DOHH2 (cell line): ENCODE data around the gene OTOP1.
"Not testable (repeated sequence)": the region's sequence is repeated elsewhere in the genome, so short reads cannot be mapped to it uniquely, and the experiment has no call there.

ENCODE experiments used
- H3F3A ChIP-seq: fragments of 200-600 bp; sonication (generic), shearing (Covaris generic); 2 replicates; pipeline ENCODE4 v1.6.0; 2016; ENCODE audit warnings: antibody characterized with exemption, mild to moderate bottlenecking; ENCODE audit not compliant: control insufficient read depth, insufficient read depth
- H3K27ac ChIP-seq: fragments of 200-600 bp; sonication (generic); 2 replicates; pipeline ENCODE4 v1.5.1; 2014; ENCODE audit warnings: low read depth, mild to moderate bottlenecking, low read length, moderate library complexity
- H3K27me3 ChIP-seq: fragments of 200-600 bp; sonication (generic); 2 replicates; pipeline ENCODE4 v1.6.1; 2014; ENCODE audit warnings: mild to moderate bottlenecking, low read length, mixed read lengths; ENCODE audit not compliant: control insufficient read depth
- H3K36me3 ChIP-seq: fragments of 200-600 bp; sonication (generic); 2 replicates; pipeline ENCODE4 v1.6.1; 2014; ENCODE audit warnings: mild to moderate bottlenecking, low read length, moderate library complexity, mixed read lengths; ENCODE audit not compliant: control insufficient read depth
- H3K4me1 ChIP-seq: fragments of 200-600 bp; sonication (generic); 2 replicates; pipeline ENCODE4 v1.6.1; 2014; ENCODE audit warnings: mild to moderate bottlenecking, low read length, mixed read lengths; ENCODE audit not compliant: control insufficient read depth
- H3K4me2 ChIP-seq: fragments of 200-600 bp; sonication (generic); 2 replicates; pipeline ENCODE4 v1.6.0; 2014; ENCODE audit warnings: mild to moderate bottlenecking, low read length, moderate library complexity
- H3K4me3 ChIP-seq: fragments of 200-600 bp; sonication (generic); 2 replicates; pipeline ENCODE4 v1.5.1; 2014; ENCODE audit warnings: mild to moderate bottlenecking, low read length, mixed read lengths
- H3K79me2 ChIP-seq: fragments of 200-600 bp; sonication (generic); 2 replicates; pipeline ENCODE4 v1.6.1; 2014; ENCODE audit warnings: mild to moderate bottlenecking, low read length, mixed read lengths; ENCODE audit not compliant: control insufficient read depth
- H3K9me2 ChIP-seq: fragments of 200-600 bp; sonication (generic); replicated peaks from 2 replicates; pipeline ENCODE4 v1.6.1; 2014; ENCODE audit warnings: mild to moderate bottlenecking, low read length, mixed read lengths; ENCODE audit not compliant: control insufficient read depth
- H3K9me3 ChIP-seq: fragments of 200-600 bp; sonication (generic); 2 replicates; pipeline ENCODE4 v1.6.1; 2014; ENCODE audit warnings: antibody characterized with exemption, low read length, mixed read lengths; ENCODE audit not compliant: control insufficient read depth, insufficient read depth
- H4K20me1 ChIP-seq: fragments of 200-600 bp; sonication (generic); 2 replicates; pipeline ENCODE4 v1.6.0; 2014; ENCODE audit warnings: low read depth, mild to moderate bottlenecking, antibody characterized with exemption, low read length, moderate library complexity; ENCODE audit not compliant: control insufficient read depth, insufficient read depth
- CTCF ChIP-seq: fragments of 200-600 bp; sonication (generic); IDR thresholded peaks from one replicate; pipeline ENCODE4 v1.5.1; 2014; ENCODE audit warnings: antibody characterized with exemption, mild to moderate bottlenecking, low read depth, low read length; ENCODE audit not compliant: poor library complexity, severe bottlenecking
- EZH2phosphoT487 ChIP-seq: fragments of 200-600 bp; sonication (generic); IDR thresholded peaks from 2 replicates; pipeline ENCODE4 v1.6.1; 2017; ENCODE audit warnings: borderline replicate concordance, mild to moderate bottlenecking, antibody characterized with exemption, low read length, moderate library complexity, mixed read lengths

The OTOP1 gene

GRCh38 chr4:4200624-4201023 lies 26.1 kb downstream of the OTOP1 start:
- H3K4me3 ChIP-seq: no peak overlapping the region
- H3F3A ChIP-seq: no peaks in the 10 kb centered on the region
- no peaks in the 10 kb centered on the region for H3K9me3 ChIP-seq
- H3K9me2 ChIP-seq: no peaks in the 10 kb centered on the region
- H3K4me2 ChIP-seq: no peak overlapping the region
- no peaks in the 10 kb centered on the region for H4K20me1 ChIP-seq
- no peaks in the 10 kb centered on the region for H3K4me1 ChIP-seq
- H3K27ac ChIP-seq: no peak overlapping the region
- no peak for TF ChIP-seq CTCF
- TF ChIP-seq EZH2phosphoT487: no peak
- H3K27me3 ChIP-seq: peaks cover 9% of the 10 kb centered on the region; the same call in 1 of the 2 replicates
- no peaks in the 10 kb centered on the region for H3K36me3 ChIP-seq
- no peaks in the 10 kb centered on the region for H3K79me2 ChIP-seq

- Histone ChIP-seq H3K79me2 (no peaks in the 10 kb centered on the region), H4K20me1 (no peaks in the 10 kb centered on the region), H3K9me3 (no peaks in the 10 kb centered on the region), H3K27ac (no peak overlapping the region), H3K4me1 (no peaks in the 10 kb centered on the region), H3K27me3 (peaks cover 4% of the 10 kb centered on the region; the same call in 1 of the 2 replicates), H3K9me2 (no peaks in the 10 kb centered on the region), H3K4me3 (no peak overlapping the region), H3K4me2 (no peak overlapping the region), H3K36me3 (no peaks in the 10 kb centered on the region), H3F3A (no peaks in the 10 kb centered on the region)
- TF ChIP-seq EZH2phosphoT487: no peak
- no peak for TF ChIP-seq CTCF
Measured at GRCh38 chr4:4195354-4195753, 31.4 kb downstream of the OTOP1 start.

- not testable (repeated sequence) for H3F3A ChIP-seq, H3K27ac ChIP-seq
Measured at GRCh38 chr4:4188557-4188956, 38.2 kb downstream of the OTOP1 start.

GRCh38 chr4:4185528-4185927 lies 41.2 kb downstream of the OTOP1 start:
- Histone ChIP-seq H3K9me3 (no peaks in the 10 kb centered on the region), H3K4me1 (no peaks in the 10 kb centered on the region), H4K20me1 (no peaks in the 10 kb centered on the region), H3K27me3 (peaks cover 2% of the 10 kb centered on the region; the same call in 1 of the 2 replicates), H3F3A (no peaks in the 10 kb centered on the region), H3K4me3 (no peak overlapping the region), H3K36me3 (no peaks in the 10 kb centered on the region), H3K27ac (no peak overlapping the region), H3K4me2 (no peak overlapping the region), H3K79me2 (no peaks in the 10 kb centered on the region), H3K9me2 (no peaks in the 10 kb centered on the region)
- no peak for TF ChIP-seq CTCF
- TF ChIP-seq EZH2phosphoT487: no peak

More at GRCh38 chr4:4188557-4188956, 38.2 kb downstream of the OTOP1 start:
- not testable (repeated sequence) for H3K79me2 ChIP-seq, H3K4me3 ChIP-seq, H3K36me3 ChIP-seq, H3K9me2 ChIP-seq, H3K4me2 ChIP-seq, H3K9me3 ChIP-seq, H3K27me3 ChIP-seq, H3K4me1 ChIP-seq, H4K20me1 ChIP-seq
